Measurements from ENCODE around the gene GAPDHS.

GRCh38 chr19:35540356-35540927, 7.2 kb downstream of the GAPDHS start:
- TF ChIP-seq REST (IDR thresholded peaks at IDR 0.05) (no peak), CTCF (IDR thresholded peaks at IDR 0.05; ENCODE audit: low read depth, low read length, missing input control) (no peak), MAX (IDR thresholded peaks at IDR 0.05) (no peak), GABPA (IDR thresholded peaks at IDR 0.05 in 1 of 2, conservative IDR thresholded peaks at IDR 0.05 in 1 of 2) (no peak), YY1 (IDR thresholded peaks at IDR 0.05) (no peak), FOXA1 (IDR thresholded peaks at IDR 0.05) (no peak)

All from liver (tissue), 3 donors.